Fibroblast of skin of left biceps (primary cell): ENCODE data around the gene CKS1B.

ENCODE experiments used
- DNase-seq, 2 experiments: peaks; one replicate each; pipeline ENCODE4 v3.0.0-alpha.2; 2013; ENCODE audit warnings: low read depth in 2 of 2

Gene CKS1B

DNA sequence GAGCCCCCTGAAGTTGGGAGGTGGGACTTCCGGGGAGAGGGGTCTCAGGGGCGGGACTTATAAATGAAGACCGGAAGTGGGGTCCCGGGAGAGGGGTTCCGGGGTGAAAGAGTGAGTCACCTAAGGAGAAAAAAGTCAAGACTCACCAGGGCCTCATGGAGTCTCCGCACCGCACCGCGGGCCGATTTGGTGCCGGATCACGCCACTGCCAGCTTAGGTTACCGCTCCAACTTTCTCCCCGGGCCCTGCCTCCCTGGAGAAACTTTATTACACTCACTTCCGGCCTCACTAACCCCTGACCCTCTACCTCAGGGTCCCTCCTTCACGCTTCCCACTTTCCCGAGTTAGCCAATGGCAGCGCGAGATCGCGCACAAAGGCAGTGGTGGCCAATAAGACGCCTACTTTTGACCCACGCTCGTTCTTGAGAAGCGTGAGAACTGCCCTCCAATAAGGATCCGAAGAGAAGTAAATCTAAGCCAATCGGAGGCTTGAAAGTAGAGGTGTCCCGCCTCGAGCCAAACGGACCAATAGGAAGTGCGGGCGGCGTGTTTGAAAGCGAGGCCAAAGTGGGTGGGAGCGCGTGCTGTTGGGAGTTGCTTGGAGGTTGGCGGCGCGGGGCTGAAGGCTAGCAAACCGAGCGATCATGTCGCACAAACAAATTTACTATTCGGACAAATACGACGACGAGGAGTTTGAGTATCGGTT, at the start of gene CKS1B:
Gene CKS1B, plus strand, starts transcription at position 580 of the 706 bp plus-strand sequence. Its CDS starts 65 bp downstream, at position 645.
- peak; percentile 100 for DNase-seq

DNA sequence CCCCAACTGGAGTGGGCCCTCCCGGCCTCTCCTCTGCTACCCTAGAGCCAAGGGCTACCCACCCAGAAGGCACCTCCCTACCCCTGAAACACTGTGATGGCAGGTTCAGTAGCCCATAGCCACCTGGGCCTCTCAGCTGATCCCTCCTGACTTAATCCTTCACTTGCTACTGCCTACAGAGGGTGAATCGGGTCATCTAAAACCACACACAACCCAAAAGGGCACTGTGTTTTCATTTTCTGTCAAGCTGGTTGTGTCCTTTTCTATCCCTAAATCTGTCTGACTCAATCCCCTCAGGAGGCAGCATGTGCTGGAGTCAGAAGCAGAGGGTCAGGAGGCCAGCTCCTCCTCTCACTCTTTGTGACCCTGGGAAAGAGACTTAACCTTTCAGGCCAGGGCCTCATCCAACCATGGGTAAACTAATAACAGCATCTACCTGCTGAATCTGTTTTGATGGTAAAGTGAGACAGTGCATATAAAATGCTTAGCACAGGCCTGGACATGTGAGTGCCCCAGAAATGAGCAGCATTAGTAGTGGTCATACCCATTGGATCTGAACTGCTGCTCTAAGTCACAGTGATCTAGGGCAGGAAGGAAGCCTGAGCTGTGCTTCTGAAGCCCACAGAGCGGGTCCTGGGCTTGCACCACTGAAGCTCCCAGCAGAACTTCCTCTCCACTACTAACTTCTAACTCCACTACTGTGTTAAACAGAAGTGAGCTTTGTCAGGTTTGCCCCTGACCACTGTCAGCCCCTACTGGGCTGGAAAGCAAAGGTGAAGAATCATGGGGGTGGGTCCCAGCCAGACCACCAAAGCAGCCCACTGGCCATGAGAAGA, 48.9 kb upstream of the CKS1B start:
- DNase-seq: no peak

DNA sequence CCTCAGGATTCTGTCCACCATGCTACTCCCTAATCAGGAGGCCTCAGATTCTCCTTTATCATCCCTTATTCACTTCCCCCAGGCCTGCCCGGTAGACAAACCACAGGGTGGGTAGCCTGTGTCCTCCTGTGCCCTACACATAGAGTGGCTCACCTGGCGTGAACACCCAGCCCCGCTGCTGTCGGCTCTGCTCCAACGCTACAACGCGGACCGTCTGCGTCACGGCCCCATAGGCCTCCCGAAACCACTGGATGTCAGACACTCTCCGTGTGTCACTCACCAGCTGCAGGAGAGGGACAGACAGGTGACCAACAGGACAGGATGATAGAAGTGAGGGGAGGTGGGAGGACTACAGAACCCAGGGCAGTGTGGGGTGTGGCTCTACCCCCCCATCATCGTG, 48.3 kb upstream of the CKS1B start:
- DNase-seq: no peak

DNA sequence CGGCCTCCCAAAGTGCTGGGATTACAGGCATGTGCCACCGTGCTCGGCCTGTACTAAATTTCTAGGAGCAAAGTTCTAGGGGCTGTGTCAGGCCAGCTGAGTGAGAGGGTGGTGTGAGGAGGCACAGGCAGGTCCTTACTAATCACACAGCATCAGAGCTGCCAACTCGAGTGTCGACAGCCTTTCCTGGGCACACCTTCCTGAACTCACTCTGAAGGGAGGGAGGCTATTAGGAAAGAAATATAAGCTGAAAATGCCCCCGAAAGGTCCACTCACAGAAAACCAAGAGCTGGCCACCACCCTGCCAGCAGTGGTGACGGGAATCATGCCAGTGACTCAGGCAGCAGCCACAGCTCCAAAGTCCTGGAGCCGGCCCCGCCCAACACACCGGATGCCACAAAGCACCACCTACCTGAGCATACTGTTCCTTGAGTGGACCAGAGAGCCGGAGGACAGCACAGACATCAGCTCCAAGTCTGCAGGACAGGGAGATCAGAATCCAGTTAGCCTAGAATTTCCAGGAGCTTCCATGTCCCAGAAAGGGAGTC, 42.5 kb upstream of the CKS1B start:
- no peak for DNase-seq

DNA sequence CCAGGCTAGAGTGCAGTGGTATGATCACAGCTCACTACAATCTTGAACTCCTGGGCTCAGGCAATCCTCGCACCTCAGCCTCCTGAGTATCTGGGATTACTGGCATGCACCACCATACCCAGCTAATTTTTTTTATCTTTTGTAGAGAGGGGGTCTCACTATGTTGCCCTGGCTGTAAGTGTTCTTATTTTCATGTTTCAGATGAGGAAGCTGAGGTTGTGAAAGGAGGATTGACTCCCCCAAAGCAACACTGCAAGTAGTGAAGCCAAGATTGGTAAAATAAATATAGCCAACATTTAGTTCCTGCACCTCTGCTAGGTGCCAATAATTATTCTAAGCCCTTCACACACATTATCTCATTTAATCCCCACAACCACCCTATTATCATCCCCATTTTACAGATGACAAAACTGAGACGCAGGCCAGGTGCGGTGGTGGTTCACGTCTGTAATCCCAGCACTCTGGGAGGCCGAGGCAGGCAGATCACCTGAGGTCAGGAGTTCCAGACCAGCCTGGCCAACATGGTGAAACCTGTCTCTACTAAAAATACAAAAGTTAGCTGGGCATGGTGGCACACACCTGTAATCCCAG, 40.0 kb upstream of the CKS1B start:
- no peak for DNase-seq

DNA sequence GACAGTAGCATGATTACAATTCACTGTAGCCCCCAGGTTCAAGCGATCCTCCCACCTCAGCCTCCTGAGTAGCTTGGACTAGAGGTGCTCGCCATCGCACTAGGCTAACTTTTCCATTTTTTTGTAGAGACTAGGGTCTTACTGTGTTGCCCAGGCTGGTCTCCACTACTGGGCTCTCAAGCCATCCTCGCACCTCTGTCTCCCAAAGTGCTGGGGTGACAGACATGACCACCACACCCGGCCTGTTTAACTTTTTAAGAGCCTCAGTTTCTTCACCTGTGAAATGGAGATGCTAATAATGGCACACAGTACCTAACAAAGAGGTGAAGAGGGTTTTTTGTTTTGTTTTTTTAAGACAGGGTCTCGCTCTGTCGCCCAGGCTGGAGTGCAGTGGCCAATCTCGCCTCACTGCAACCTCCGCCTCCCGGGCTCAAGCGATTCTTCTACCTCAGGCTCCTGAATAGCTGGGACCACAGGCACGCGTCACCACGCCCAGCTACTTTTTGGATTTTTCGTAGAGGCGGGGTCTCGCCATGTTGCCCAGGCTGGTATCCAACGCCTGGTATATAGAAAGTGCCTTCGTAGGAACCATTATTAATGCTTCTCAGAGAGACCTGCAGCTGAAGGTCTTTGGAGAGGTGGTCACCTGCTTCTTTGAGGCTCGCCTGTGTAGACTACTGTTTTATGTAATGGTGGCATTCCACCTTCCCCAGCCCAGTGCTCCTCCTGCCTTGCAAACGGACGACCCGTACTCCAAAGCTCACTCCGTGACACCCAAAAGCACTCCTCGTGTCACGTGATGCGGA, 38.5 kb upstream of the CKS1B start:
- no peak for DNase-seq

DNA sequence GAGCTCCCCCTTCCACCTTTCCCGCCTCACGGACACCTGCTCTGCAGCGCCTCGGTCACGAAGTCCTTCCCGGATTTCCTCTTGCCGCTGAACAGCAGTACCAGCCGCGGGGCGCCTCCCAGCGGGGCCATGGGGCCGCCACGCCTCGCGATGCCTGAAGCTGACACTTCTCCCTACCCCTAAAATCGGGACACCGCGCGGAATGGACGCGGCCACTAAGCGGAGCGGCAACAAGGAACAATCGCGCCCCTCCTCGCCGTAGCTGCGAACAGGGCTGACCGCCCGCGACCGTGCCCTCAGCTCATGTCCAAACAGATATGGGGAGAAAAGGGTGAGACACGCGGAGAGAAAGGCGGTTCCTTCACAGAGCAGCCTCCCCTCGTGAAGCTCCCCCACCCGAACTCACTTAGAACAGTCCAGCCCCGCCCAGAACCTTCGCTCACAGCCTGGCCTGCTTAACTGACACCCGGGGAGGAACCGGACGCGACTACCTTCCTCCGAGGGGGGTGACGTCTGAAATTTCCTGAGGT, 37.9 kb upstream of the CKS1B start, which contains the start of gene PMVK:
Gene PMVK, minus strand, starts transcription at position 165 of the 530 bp plus-strand sequence. Its CDS starts 34 bp downstream, at position 131.
- peak; percentile 89 to 91 for DNase-seq

DNA sequence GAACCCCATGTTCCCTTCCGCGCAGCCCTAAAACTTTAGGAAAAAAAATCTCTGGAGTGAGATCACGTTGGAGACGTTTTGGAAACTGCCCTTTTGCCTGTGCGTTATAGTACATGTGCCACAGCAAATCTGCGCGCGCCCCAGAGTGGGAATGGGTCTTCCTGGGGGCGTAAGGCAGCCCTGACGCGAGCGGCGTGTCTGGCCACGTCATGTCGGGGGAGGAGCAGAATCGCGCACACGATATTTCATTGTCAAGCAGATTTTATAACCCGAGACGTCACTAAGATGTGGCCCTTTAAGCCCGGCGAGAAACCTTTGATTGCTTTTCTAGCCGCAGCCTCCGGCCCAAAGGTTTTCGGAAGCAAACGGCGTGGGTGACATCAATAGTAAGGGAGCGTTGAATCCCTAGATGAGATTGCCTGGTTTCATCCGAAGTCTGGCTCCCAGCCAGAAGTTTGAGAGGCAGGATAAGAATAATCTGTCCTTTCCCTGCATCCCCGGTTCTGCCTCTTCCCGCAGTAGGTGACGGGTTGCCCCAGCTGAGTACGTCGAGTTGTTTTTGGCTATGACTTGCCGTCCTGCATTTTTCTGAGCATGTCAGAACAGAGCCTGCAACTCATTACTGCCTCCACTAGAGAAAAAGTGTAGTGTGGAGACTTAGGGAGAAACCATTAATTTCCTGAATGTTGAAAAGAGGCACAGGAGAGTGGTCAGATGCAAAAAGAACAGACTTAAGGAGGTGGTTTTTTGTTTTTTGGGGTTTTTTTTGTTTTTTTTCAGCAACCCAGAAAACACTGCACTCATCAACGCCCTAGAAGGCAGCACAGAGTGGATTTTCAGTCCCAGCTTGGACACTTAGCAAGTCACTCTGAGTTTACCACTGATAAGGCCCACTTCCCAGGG, 37.1 kb upstream of the CKS1B start:
- DNase-seq: peak; percentile 86

DNA sequence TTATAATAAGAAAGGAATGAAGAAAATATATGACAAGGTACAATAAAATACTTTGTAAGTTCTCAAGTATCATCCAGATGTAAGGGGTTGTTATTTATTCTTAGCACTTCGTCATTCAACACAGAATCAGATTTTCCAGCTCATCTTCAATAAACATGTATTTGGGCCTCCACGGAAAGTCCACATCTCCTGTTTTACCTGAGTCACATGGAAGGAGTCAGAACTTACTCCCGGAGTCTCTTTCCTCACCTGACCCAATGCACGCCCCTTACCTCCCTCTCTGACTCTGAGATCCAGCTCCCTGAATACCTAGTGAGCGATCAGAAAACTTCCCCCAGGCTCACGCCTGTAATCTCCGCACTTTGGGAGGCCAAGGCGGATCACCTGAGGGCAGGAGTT, 36.5 kb upstream of the CKS1B start:
- DNase-seq: no peak

DNA sequence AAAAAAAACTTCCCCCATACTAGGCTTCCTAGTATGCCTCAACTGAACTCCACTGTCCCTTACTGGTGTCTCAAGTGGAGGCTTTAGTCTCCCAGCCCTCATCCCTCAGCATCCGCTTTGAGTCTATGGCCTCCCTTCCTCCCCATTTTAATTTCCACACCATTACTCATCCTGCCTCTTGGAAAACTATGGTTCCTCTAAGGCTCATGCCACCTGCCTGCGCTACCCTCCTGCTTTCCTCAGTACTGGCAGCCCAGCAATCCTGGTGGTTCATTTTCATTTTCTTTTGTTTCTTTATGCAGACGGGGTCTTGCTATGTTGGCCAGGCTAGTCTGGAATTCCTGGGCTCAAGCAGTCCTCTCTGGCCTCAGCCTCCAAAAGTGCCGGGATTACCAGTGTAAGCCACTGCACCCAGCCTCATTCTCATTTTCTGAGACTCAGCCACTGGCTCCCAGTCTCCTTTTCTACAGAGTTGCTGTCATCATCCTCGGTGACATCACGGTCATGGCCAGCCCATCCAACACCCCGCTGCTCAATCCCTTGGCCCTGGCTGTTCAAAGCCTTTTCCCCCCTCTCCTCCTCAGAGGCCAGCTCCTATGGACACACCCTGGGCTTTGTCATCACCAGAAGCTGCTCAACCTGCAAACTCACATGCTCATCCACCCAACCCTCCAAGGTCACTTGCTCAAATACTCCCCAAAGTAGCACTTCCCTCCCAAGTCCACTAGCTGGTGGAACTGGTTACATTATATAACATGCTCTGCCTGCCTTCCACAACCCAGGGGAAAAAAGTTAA, 35.7 kb upstream of the CKS1B start:
- DNase-seq: no peak

DNA sequence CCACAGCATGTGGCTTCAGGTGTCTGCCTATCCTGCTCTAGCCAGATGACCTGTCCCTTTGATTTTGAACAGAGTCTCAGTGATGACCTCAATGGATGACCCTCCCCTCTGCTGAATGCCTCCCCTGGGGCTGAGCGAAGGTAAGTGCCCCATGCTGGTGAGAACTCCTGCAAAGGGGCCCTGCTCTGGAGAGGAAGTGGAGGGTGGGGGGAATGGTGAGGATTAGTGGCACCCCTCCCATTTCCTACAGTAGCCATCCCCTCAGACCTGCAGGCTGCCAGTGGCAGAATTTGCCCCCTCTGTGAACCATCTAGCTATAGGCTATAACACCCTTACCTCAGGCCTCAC, 34.3 kb upstream of the CKS1B start:
- DNase-seq: no peak

DNA sequence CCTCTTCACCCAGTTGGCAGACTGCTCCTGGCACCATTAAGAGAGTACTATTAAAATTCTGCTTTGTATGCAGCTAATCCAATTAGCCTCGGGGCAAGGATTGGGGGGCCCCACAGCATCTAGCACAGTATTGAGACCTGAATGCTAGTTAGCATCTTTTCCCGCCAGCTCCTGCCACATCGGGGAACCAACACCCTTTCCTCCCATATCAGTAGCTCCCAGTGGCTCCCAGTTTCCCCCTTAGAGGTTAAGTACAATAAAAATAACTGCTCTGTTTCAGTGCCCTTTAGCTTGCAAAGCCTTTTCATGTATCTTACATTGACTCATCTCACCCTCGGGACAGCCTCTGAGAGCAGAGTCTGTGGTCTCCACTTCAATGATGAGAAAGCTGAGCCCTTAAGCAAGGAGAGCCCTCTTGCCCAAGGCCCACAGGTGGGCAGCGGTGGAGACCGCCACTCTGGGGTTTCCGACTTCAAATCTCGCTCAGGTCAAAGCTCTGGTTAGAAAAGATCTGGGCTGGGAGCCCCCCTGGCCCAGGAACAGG, 33.8 kb upstream of the CKS1B start:
- DNase-seq: no peak

DNA sequence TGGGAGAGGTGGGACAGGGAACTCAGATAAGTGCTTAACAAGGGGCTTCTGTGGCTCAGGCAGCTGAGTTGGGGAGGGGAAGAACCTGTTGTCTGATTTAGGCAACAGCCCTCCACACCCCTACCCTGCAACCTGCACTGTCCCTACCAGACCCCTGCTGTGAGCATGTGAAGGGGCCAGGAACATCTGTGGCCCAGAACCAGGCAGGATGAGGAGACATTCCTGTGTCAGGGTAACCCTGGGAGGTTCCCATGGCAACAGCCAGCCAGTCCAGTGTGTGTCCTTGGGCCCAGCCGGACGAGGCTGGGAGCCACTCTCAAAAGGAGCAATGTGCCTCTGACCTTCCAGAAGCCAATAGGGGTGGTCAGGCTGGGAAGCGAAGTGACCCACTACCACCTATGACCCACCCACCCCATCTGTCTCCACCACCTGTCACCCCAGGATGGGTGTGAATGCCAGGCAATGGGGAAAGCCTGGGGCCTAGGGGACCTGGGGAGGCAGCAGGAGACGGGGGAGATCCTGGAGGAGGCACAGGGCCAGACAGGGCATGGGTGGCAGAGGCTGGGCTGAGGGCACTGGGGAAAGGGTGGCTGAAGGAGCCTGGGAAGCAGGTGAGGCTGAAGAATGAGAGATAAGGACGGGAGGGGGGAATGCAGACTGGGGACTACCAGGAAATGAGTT, 33.0 kb upstream of the CKS1B start:
- DNase-seq: no peak

DNA sequence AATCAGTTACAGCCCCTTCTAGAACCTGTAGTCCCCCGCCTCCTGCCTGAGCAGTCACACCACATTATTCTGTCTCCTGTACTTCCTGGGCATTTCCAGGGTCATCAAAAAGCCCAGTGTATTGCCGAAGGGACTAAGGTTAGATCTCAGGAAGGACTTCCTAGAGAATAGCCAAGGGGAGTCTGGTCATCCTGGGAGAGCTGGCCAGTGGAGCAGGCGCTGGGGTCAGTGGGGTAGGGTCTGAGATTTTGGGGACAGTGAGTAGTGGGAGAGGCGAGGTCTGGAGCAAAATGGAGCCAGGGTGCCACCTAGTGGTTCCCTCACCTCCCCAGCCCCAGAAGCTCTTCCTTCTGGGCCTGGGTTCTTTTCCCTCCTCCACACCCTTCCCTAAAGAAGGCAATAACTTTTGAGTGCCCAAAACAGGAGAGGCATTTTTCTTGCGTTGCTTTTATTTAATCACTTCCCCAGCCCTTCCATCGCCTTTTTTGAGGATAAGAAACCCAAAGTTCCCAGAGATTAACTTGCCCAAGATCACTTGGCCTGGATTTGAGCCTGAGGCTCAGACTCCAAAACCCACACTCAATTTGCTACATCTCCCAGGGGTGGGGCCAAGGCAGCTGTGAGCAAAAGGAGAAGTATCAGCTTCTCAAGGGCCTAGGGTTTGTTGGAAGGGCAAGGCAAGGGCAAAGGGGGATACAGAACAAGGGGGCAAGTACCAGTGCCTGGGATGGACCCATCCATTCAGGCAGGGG, 30.7 kb upstream of the CKS1B start:
- DNase-seq: no peak

DNA sequence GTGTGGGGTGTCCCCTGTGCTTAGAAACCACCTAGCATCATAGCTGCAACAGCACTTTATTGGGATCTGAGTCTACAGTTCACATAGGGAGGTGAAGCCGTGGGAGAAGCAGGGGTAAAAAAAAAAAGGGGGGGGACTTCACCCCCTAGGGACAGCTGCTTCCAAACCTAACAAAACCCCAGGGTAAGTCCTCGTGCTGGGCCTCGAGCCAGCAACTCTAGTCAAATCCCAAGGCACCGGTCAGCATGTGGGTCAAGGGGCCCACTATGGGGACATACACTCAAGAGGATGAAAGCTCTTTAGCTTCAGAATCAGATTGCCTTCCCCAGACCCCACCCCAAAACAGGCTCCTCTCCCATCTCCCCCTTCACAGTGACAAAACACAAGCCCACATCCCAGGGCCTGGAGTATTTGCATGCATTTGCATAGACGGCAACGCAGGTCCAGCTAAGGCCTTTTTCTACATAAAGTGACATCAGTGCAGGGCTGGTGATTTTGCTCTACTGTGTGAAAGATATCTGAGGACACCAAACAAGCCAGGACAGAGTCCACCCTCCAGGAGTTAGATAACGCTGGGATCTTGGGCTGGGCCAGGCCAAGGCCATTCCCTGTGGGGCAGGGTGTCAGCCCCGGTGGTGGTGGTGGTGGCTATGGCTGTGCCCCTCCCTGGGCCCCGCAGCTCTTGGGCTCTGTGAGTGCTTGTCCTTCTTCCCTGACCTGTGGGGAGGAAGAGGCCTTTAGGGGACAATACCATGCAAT, 29.9 kb upstream of the CKS1B start:
- DNase-seq: no peak

DNA sequence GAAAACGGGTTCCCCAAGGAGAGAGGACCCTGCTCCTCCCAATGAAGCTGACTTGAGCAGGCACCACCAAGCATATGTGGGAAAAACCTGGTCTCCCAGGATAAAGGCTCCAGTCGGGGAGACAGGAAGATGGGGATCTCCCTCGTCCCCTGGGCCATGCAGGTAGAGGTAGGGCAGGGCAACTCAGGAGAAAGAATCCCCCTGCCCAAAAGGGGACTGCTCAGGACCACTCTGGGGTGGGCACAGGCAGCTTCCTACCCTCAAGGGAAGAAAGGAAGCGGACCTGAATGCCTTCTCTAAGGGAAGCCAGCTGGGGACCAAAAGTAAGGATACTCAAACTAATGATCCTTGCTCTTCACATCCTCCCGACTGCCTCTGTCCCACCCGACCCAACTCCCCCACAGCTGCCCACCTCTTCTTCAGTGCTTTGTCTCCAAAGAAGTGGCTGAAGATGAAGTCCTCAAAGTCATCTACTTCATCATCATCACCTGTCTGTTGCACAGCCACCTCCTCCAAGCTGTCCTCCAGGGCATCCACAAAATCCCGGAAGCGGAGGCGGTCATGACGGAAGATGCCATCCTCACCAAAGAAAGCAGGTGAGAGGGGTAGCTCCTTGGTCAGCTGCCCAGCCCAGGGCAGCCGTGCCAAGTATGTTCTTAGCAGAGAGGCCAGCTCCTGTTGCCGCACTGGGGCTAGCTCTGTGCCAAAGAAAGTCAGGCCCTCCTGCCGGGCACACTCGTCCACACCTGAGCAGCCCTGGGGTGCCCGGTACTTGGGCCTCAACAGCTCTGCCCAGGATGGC, 29.1 kb upstream of the CKS1B start:
- DNase-seq: no peak
